H9 (cell line): ENCODE data around the gene KRTAP10-3. TPM values are rescaled to one million over a fixed set of nuclear protein-coding genes. Genes with fewer than 3 reads are reported as not detected.

Experiments
- DNase-seq: peaks from one replicate; pipeline ENCODE4 v3.0.0-alpha.2; 2017
- H2AFZ ChIP-seq: one replicate; pipeline ENCODE4 v1.6.1; 2013; ENCODE audit warnings: mild to moderate bottlenecking, low read length, control low read depth, moderate library complexity
- H2AK5ac ChIP-seq: 2 replicates; pipeline ENCODE4 v1.6.1; 2013; ENCODE audit warnings: low read length, control low read depth, mixed read lengths; ENCODE audit not compliant: insufficient read length
- H2BK120ac ChIP-seq: one replicate; pipeline ENCODE4 v1.6.1; 2013; ENCODE audit warnings: low read depth, mild to moderate bottlenecking, low read length, control low read depth, inconsistent platforms; ENCODE audit not compliant: poor library complexity, severe bottlenecking
- H2BK12ac ChIP-seq: 2 replicates; pipeline ENCODE4 v1.6.1; 2013; ENCODE audit warnings: low read length, control low read depth, mixed read lengths, low read depth; ENCODE audit not compliant: insufficient read length
- H2BK15ac ChIP-seq: 2 replicates; pipeline ENCODE4 v1.6.1; 2013; ENCODE audit warnings: low read depth, low read length, control low read depth
- H2BK20ac ChIP-seq: one replicate; pipeline ENCODE4 v1.6.1; 2013; ENCODE audit warnings: low read depth, mild to moderate bottlenecking, low read length, control low read depth, inconsistent platforms; ENCODE audit not compliant: poor library complexity, severe bottlenecking
- H2BK5ac ChIP-seq: 2 replicates; pipeline ENCODE4 v1.6.1; 2013; ENCODE audit warnings: low read length, control low read depth, mixed read lengths; ENCODE audit not compliant: insufficient read length
- H3K14ac ChIP-seq: 2 replicates; pipeline ENCODE4 v1.6.1; 2013; ENCODE audit warnings: low read length, control low read depth; ENCODE audit not compliant: insufficient read depth
- H3K18ac ChIP-seq: 2 replicates; pipeline ENCODE4 v1.6.1; 2013; ENCODE audit warnings: low read depth, mild to moderate bottlenecking, mixed read lengths, low read length, control low read depth; ENCODE audit not compliant: insufficient read length
- H3K23ac ChIP-seq: 2 replicates; pipeline ENCODE4 v1.6.1; 2013; ENCODE audit warnings: low read length, control low read depth, mixed read lengths, low read depth; ENCODE audit not compliant: insufficient read length
- H3K23me2 ChIP-seq: 2 replicates; pipeline ENCODE4 v1.6.1; 2013; ENCODE audit warnings: low read depth, mild to moderate bottlenecking, mixed read lengths, low read length, control low read depth; ENCODE audit not compliant: insufficient read length, poor library complexity, severe bottlenecking
- H3K27ac ChIP-seq: 2 replicates; pipeline ENCODE4 v1.5.1; 2013; ENCODE audit warnings: low read length, control low read depth, mixed read lengths, low read depth; ENCODE audit not compliant: insufficient read length
- H3K27me3 ChIP-seq: 2 replicates; pipeline ENCODE4 v1.6.1; 2013; ENCODE audit warnings: low read length, control low read depth, inconsistent platforms; ENCODE audit not compliant: insufficient read depth
- H3K4ac ChIP-seq: 2 replicates; pipeline ENCODE4 v1.6.1; 2013; ENCODE audit warnings: low read depth, mild to moderate bottlenecking, control low read depth, inconsistent platforms, low read length, moderate library complexity
- H3K4me1 ChIP-seq: 2 replicates; pipeline ENCODE4 v1.6.1; 2013; ENCODE audit warnings: low read length, control low read depth, inconsistent platforms; ENCODE audit not compliant: insufficient read depth
- H3K4me2 ChIP-seq: 2 replicates; pipeline ENCODE4 v1.6.1; 2013; ENCODE audit warnings: low read length, control low read depth, mixed read lengths; ENCODE audit not compliant: insufficient read length, insufficient read depth
- H3K56ac ChIP-seq: 2 replicates; pipeline ENCODE4 v1.6.1; 2013; ENCODE audit warnings: low read depth, mild to moderate bottlenecking, mixed read lengths, low read length, control low read depth; ENCODE audit not compliant: insufficient read length
- H3K79me1 ChIP-seq: 2 replicates; pipeline ENCODE4 v1.6.1; 2013; ENCODE audit warnings: low read depth, mild to moderate bottlenecking, moderate library complexity, low read length, control low read depth, inconsistent platforms; ENCODE audit not compliant: insufficient read depth, poor library complexity, severe bottlenecking
- H3K79me2 ChIP-seq: 2 replicates; pipeline ENCODE4 v1.6.1; 2013; ENCODE audit warnings: low read length, control low read depth, inconsistent platforms; ENCODE audit not compliant: insufficient read depth
- H3K9ac ChIP-seq: 2 replicates; pipeline ENCODE4 v1.6.1; 2013; ENCODE audit warnings: low read length, control low read depth, mixed read lengths; ENCODE audit not compliant: insufficient read length; ENCODE audit errors: extremely low read depth
- H3K9me3 ChIP-seq: one replicate; pipeline ENCODE4 v1.6.1; 2013; ENCODE audit warnings: low read depth, low read length, inconsistent platforms; ENCODE audit not compliant: control insufficient read depth
- H3T11ph ChIP-seq: one replicate; pipeline ENCODE4 v1.6.1; 2013; ENCODE audit warnings: mild to moderate bottlenecking, low read length, control low read depth, inconsistent platforms
- H4K20me1 ChIP-seq: one replicate; pipeline ENCODE4 v1.6.1; 2013; ENCODE audit not compliant: control insufficient read depth, insufficient read length, insufficient read depth
- H4K5ac ChIP-seq: 2 replicates; pipeline ENCODE4 v1.6.1; 2013; ENCODE audit warnings: low read depth, mild to moderate bottlenecking, mixed read lengths, low read length, control low read depth; ENCODE audit not compliant: insufficient read length
- H4K8ac ChIP-seq: replicated peaks from 2 replicates; pipeline ENCODE4 v1.6.1; 2013; ENCODE audit warnings: low read length, control low read depth, mixed read lengths, low read depth; ENCODE audit not compliant: insufficient read length
- H4K91ac ChIP-seq: 2 replicates; pipeline ENCODE4 v1.6.1; 2013; ENCODE audit warnings: low read depth, mild to moderate bottlenecking, moderate library complexity, mixed read lengths, low read length, control low read depth; ENCODE audit not compliant: insufficient read length
- H3K27ac Mint-ChIP-seq, 3 experiments: 2 replicates in 2 of 3; 3 replicates in 1 of 3; pipeline ENCODE4 v1.8.0; 2020 to 2021; ENCODE audit warnings: mixed read lengths in 3 of 3, mild to moderate bottlenecking in 1 of 3, moderate library complexity in 1 of 3
- H3K27me3 Mint-ChIP-seq: 2 replicates; pipeline ENCODE4 v1.8.0; 2021; ENCODE audit warnings: low read depth, mild to moderate bottlenecking, moderate library complexity, mixed read lengths
- H3K36me3 Mint-ChIP-seq, 3 experiments: 2 replicates in 2 of 3; 3 replicates in 1 of 3; pipeline ENCODE4 v1.8.0; 2020 to 2021; ENCODE audit warnings: low read depth in 3 of 3, mixed read lengths in 3 of 3; ENCODE audit not compliant: insufficient read depth in 1 of 3
- H3K4me1 Mint-ChIP-seq, 2 experiments: 2 replicates each; pipeline ENCODE4 v1.8.0; 2020; ENCODE audit warnings: mixed read lengths in 2 of 2
- H3K4me3 Mint-ChIP-seq, 2 experiments: 2 replicates in 1 of 2; 3 replicates in 1 of 2; pipeline ENCODE4 v1.8.0; 2020 to 2021; ENCODE audit warnings: mild to moderate bottlenecking in 2 of 2, mixed read lengths in 2 of 2, moderate library complexity in 1 of 2
- H3K9me3 Mint-ChIP-seq, 2 experiments: 2 replicates in 1 of 2; 3 replicates in 1 of 2; pipeline ENCODE4 v1.8.0; 2020; ENCODE audit warnings: mild to moderate bottlenecking in 2 of 2, mixed read lengths in 2 of 2, moderate library complexity in 1 of 2
- WGBS: extraction: QIAGEN DNeasy Blood & Tissue Kit; methylation state at CpG from one replicate; pipeline ENCODE4 v1.1.7; 2013; ENCODE audit warnings: missing lambda C conversion rate, low lambda C conversion rate, mixed read lengths; ENCODE audit not compliant: insufficient read length; ENCODE audit errors: extremely low coverage; 5-methylcytosine and 5-hydroxymethylcytosine counted together
- total RNA-seq: library from RNA; stranded (reverse); gene quantifications from 2 replicates; pipeline ENCODE4 v1.2.1, GENCODE V29; 2021
- TF ChIP-seq, protein P1 (sequence below): fragments of 200-600 bp; sonication (generic); conservative IDR thresholded peaks from 3 replicates; pipeline ENCODE4 v1.8.0; 2021; ENCODE audit warnings: antibody characterized with exemption, mild to moderate bottlenecking

Gene KRTAP10-3
- total RNA-seq, 1 experiment from 2014 or later, result not detected

DNA sequence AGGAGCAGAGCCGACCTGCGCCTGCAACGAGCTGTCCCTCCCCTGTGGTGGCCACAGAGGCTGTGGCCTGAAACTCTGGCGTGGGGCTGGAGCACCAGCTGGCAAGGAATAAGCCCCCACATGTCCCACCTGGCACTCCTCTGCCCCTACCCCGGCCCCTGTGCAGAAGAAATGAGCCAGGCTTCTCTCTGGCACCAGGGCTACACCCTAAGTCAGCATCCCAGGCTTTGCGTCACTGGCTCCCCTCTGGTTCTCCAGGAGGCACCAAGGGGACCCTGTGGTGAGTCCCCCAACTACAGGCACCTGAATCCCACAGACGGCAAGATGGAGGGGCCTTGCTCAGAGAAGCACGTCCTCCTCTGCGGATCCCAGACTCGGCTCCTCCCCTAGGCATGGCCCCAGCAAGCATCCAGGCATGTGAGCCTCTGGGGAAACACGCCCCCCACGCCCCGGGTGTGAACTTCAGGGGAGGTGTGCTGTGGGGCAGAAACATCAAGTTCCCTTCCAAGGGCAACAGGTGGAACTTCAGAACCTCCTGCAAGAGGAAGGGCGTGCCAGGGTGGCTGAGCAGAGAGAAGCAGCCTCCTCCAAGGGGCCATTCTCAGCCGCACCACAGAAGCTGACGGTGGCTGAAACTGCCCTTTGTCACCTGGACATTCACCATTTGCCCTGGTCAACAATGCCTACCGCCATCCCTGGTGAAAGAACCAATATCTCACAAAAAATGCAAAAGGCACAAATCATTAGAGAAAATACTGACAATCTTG is 44.7 kb upstream of the KRTAP10-3 start:
- Histone ChIP-seq H3K27ac (no peak overlapping the region), H3K79me2 (no peaks in the 10 kb centered on the region), H3K23ac (no peak overlapping the region), H3K27me3 (no peaks in the 10 kb centered on the region), H3K18ac (no peak overlapping the region), H2AFZ (no peak overlapping the region), H3K4me1 (no peaks in the 10 kb centered on the region), H4K91ac (no peak overlapping the region), H3K56ac (no peak overlapping the region), H4K8ac (no peak overlapping the region), H3K14ac (no peak overlapping the region), H2BK20ac (no peak overlapping the region), H2BK5ac (no peak overlapping the region), H2BK120ac (no peak overlapping the region), H2AK5ac (no peak overlapping the region), H3T11ph (no peak overlapping the region), H2BK12ac (no peak overlapping the region), H4K5ac (no peak overlapping the region), H3K9ac (no peak overlapping the region), H4K20me1 (no peaks in the 10 kb centered on the region), H3K23me2 (no peaks in the 10 kb centered on the region), H2BK15ac (no peak overlapping the region), H3K9me3 (no peaks in the 10 kb centered on the region), H3K4ac (no peak overlapping the region), H3K4me2 (no peak overlapping the region), H3K79me1 (no peaks in the 10 kb centered on the region)
- Mint-ChIP-seq H3K27me3 (peaks cover 14% of the 10 kb centered on the region), H3K27ac (no peak overlapping the region), H3K9me3 (peaks cover 0 to 2% of the 10 kb centered on the region in 2 experiments; a peak in 2 of 5 replicates), H3K36me3 (peaks cover 0 to 4% (median 0%) of the 10 kb centered on the region in 3 experiments; a peak in 1 of 7 replicates), H3K4me1 (peaks cover 21 to 25% of the 10 kb centered on the region in 2 experiments), H3K4me3 (no peak overlapping the region)
- TF ChIP-seq, protein P1, sequence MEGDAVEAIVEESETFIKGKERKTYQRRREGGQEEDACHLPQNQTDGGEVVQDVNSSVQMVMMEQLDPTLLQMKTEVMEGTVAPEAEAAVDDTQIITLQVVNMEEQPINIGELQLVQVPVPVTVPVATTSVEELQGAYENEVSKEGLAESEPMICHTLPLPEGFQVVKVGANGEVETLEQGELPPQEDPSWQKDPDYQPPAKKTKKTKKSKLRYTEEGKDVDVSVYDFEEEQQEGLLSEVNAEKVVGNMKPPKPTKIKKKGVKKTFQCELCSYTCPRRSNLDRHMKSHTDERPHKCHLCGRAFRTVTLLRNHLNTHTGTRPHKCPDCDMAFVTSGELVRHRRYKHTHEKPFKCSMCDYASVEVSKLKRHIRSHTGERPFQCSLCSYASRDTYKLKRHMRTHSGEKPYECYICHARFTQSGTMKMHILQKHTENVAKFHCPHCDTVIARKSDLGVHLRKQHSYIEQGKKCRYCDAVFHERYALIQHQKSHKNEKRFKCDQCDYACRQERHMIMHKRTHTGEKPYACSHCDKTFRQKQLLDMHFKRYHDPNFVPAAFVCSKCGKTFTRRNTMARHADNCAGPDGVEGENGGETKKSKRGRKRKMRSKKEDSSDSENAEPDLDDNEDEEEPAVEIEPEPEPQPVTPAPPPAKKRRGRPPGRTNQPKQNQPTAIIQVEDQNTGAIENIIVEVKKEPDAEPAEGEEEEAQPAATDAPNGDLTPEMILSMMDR, result no peak
- no peak for DNase-seq
- no CpG with 5 or more reads among the region's 17 CpGs for WGBS
